Osteocyte (in vitro differentiated cells): ENCODE measurements around the gene CTXN3. TPM values are rescaled to one million over a fixed set of nuclear protein-coding genes. Genes with fewer than 3 reads are reported as not detected.

Experiments
- DNase-seq: peaks from one replicate; pipeline ENCODE4 v3.0.0; 2021; ENCODE audit warnings: mixed read lengths; ENCODE audit not compliant: unreplicated experiment; ENCODE audit errors: extremely low spot score
- H3K27ac Mint-ChIP-seq: one replicate; pipeline ENCODE4 v1.8.0; 2021; ENCODE audit warnings: mild to moderate bottlenecking, mixed read lengths; ENCODE audit not compliant: unreplicated experiment
- H3K27me3 Mint-ChIP-seq: one replicate; pipeline ENCODE4 v1.8.0; 2021; ENCODE audit warnings: mixed read lengths; ENCODE audit not compliant: unreplicated experiment
- H3K36me3 Mint-ChIP-seq: one replicate; pipeline ENCODE4 v1.8.0; 2021; ENCODE audit warnings: mixed read lengths; ENCODE audit not compliant: unreplicated experiment
- H3K4me1 Mint-ChIP-seq: one replicate; pipeline ENCODE4 v1.8.0; 2021; ENCODE audit warnings: mixed read lengths; ENCODE audit not compliant: unreplicated experiment
- H3K4me3 Mint-ChIP-seq: one replicate; pipeline ENCODE4 v1.8.0; 2021; ENCODE audit warnings: mild to moderate bottlenecking, moderate library complexity, mixed read lengths; ENCODE audit not compliant: unreplicated experiment
- H3K9me3 Mint-ChIP-seq: one replicate; pipeline ENCODE4 v1.8.0; 2021; ENCODE audit warnings: mixed read lengths; ENCODE audit not compliant: unreplicated experiment
- CTCF ChIP-seq: fragments of 200-600 bp; sonication (generic); IDR thresholded peaks from 2 replicates; pipeline ENCODE4 v1.5.0; 2021; ENCODE audit warnings: antibody characterized with exemption, mild to moderate bottlenecking, moderate library complexity
- total RNA-seq: library from RNA; stranded (reverse); gene quantifications from 2 replicates; pipeline ENCODE4 v1.2.1, GENCODE V29; 2021

The CTXN3 gene
- total RNA-seq, 1 donor from 2014 or later = not detected

DNA sequence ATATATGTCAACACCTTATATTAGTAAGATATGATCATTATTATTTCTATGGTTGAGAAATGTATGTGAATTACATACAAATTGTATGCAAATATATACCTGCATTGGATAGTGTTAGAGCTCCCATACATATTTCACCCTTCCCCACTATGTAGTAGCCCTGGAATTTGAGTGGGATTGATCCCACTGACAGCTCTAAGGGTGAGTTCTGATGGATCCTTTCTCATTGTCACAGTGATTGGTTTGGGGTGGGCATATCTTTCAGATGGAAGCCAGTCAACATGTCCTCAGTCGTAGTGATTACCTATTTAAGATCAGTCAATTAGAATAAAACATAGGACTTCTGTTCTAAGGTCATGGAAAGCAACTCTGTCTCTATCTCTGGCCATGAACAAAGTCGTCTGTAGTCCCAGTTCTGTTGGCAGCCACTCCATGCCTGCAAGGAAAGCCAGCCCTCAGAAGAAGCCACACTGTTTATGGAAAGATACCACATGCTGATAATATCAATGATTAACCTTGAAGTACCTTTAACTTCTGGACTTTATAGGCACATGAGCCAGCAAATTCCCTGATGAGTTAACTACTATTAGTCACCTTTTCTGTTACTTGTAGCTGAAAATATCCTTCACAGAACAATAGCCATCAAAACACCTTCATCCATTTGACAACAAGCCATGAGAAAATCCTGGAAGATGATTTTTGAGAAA, 49.2 kb downstream of the CTXN3 start:
- no peak for TF ChIP-seq CTCF
- Mint-ChIP-seq H3K4me3 (no peak overlapping the region), H3K36me3 (no peaks in the 10 kb centered on the region), H3K27me3 (peaks cover 5% of the 10 kb centered on the region), H3K9me3 (no peaks in the 10 kb centered on the region), H3K4me1 (peaks cover 12% of the 10 kb centered on the region), H3K27ac (no peak overlapping the region)
- DNase-seq = no peak

DNA sequence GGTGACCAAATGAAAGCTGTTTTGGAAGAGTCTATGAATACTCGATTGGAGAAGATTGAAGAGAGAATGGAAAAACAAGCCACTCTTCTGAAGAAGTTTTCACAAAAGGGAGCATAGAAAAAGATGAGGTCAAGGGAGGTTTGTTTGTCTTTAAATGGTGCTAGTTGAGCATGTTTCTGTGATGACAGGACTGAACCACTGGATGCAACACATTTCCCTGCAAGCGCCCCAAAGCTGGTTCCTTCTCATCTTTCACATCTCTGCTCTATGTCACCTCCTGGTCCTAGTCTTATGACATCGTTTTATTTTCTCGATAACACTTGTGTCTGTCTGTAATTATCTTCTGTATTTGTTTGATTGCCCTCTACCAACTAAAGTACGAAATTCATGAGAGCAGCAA, 50.5 kb downstream of the CTXN3 start:
- peaks cover 12% of the 10 kb centered on the region for H3K4me1 Mint-ChIP-seq
- no peaks in the 10 kb centered on the region for H3K36me3 Mint-ChIP-seq
- H3K27ac Mint-ChIP-seq = no peak overlapping the region
- H3K9me3 Mint-ChIP-seq = no peaks in the 10 kb centered on the region
- H3K4me3 Mint-ChIP-seq = no peak overlapping the region
- H3K27me3 Mint-ChIP-seq = no peaks in the 10 kb centered on the region
- no peak for TF ChIP-seq CTCF
- no peak for DNase-seq

GRCh38 chr5:127700237-127700766, 51.4 kb downstream of the CTXN3 start:
- H3K4me3 Mint-ChIP-seq = no peak overlapping the region
- no peak for DNase-seq
- no peak for TF ChIP-seq CTCF
- H3K36me3 Mint-ChIP-seq = no peaks in the 10 kb centered on the region
- peaks cover 15% of the 10 kb centered on the region for H3K4me1 Mint-ChIP-seq
- no peak overlapping the region for H3K27ac Mint-ChIP-seq
- no peaks in the 10 kb centered on the region for H3K27me3 Mint-ChIP-seq
- H3K9me3 Mint-ChIP-seq = no peaks in the 10 kb centered on the region

DNA sequence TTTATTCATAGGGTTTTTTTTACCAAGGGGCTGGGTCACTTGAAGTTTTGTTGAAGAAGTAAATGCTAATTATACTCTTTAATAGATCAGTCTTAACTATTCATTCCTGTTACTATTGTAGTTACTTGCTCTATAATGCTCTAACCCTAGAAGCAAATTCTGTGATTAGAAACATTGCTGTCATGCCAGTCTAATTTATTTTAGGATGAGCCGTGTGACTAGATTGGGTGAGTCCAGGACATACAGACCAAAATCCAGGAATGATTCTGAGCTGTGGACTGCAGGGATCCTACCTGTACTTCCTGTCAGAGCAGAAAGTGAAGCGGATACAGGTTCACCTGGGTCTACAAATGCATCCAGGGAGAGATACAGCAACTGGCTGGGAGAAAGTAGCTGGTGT, 53.6 kb downstream of the CTXN3 start:
- no peaks in the 10 kb centered on the region for H3K9me3 Mint-ChIP-seq
- H3K27ac Mint-ChIP-seq = no peak overlapping the region
- no peak for DNase-seq
- peaks cover 21% of the 10 kb centered on the region for H3K4me1 Mint-ChIP-seq
- no peak overlapping the region for H3K4me3 Mint-ChIP-seq
- TF ChIP-seq CTCF = no peak
- no peaks in the 10 kb centered on the region for H3K27me3 Mint-ChIP-seq
- H3K36me3 Mint-ChIP-seq = no peaks in the 10 kb centered on the region

DNA sequence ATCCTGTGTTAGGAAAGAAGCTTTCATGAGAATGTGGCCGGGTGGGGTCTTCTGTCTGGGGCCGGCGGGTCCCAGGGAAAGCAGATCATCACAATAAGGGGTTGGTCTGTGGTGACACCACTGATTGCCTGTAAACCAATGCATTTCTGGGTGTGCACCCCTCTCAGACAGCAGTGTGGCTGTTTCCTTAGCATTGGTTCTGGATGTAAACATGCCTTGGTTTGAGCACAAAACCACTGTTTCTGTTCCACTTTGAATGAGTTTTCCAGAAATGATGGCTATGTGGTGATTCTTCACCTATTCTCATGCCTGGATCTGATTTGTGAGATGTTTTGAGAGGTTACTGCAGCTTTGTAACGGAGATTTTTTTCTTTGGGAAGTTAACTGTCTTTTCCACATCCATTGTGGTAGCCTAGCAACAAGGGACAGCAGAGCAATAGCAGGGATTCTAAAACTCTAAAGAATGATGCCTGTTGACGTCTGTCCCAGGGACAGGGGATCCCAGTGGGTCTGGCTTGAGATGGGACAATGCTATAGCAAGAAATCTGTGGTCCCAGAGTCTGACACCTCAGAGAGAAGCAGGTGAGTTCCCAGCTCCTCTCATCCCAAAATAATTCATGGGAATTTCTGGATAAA, 54.2 kb downstream of the CTXN3 start, which contains the start of gene CCDC192:
Gene CCDC192 (plus strand): TSS at position 466 of the 636 bp plus-strand sequence. CDS start 55 bp downstream, at position 521.
- no peaks in the 10 kb centered on the region for H3K36me3 Mint-ChIP-seq
- no peak within 1 kb of the TSS for H3K4me3 Mint-ChIP-seq
- H3K27me3 Mint-ChIP-seq = no peaks in the 10 kb centered on the region
- TF ChIP-seq CTCF = no peak
- no peak within 1 kb of the TSS for H3K27ac Mint-ChIP-seq
- no peak for DNase-seq
- peaks cover 23% of the 10 kb centered on the region for H3K4me1 Mint-ChIP-seq
- H3K9me3 Mint-ChIP-seq = no peaks in the 10 kb centered on the region
